H9 (cell line): Measurements from ENCODE around the gene METTL3. TPM values are rescaled to one million over a fixed set of nuclear protein-coding genes. Genes with fewer than 3 reads are reported as not detected.

Source experiments
- DNase-seq: peaks from one replicate; pipeline ENCODE4 v3.0.0-alpha.2; 2017
- H2AFZ ChIP-seq: one replicate; pipeline ENCODE4 v1.6.1; 2013; ENCODE audit warnings: mild to moderate bottlenecking, low read length, control low read depth, moderate library complexity
- H2AK5ac ChIP-seq: 2 replicates; pipeline ENCODE4 v1.6.1; 2013; ENCODE audit warnings: low read length, control low read depth, mixed read lengths; ENCODE audit not compliant: insufficient read length
- H2BK120ac ChIP-seq: one replicate; pipeline ENCODE4 v1.6.1; 2013; ENCODE audit warnings: low read depth, mild to moderate bottlenecking, low read length, control low read depth, inconsistent platforms; ENCODE audit not compliant: poor library complexity, severe bottlenecking
- H2BK12ac ChIP-seq: 2 replicates; pipeline ENCODE4 v1.6.1; 2013; ENCODE audit warnings: low read length, control low read depth, mixed read lengths, low read depth; ENCODE audit not compliant: insufficient read length
- H2BK15ac ChIP-seq: 2 replicates; pipeline ENCODE4 v1.6.1; 2013; ENCODE audit warnings: low read depth, low read length, control low read depth
- H2BK20ac ChIP-seq: one replicate; pipeline ENCODE4 v1.6.1; 2013; ENCODE audit warnings: low read depth, mild to moderate bottlenecking, low read length, control low read depth, inconsistent platforms; ENCODE audit not compliant: poor library complexity, severe bottlenecking
- H2BK5ac ChIP-seq: 2 replicates; pipeline ENCODE4 v1.6.1; 2013; ENCODE audit warnings: low read length, control low read depth, mixed read lengths; ENCODE audit not compliant: insufficient read length
- H3K14ac ChIP-seq: 2 replicates; pipeline ENCODE4 v1.6.1; 2013; ENCODE audit warnings: low read length, control low read depth; ENCODE audit not compliant: insufficient read depth
- H3K18ac ChIP-seq: 2 replicates; pipeline ENCODE4 v1.6.1; 2013; ENCODE audit warnings: low read depth, mild to moderate bottlenecking, mixed read lengths, low read length, control low read depth; ENCODE audit not compliant: insufficient read length
- H3K23ac ChIP-seq: 2 replicates; pipeline ENCODE4 v1.6.1; 2013; ENCODE audit warnings: low read length, control low read depth, mixed read lengths, low read depth; ENCODE audit not compliant: insufficient read length
- H3K23me2 ChIP-seq: 2 replicates; pipeline ENCODE4 v1.6.1; 2013; ENCODE audit warnings: low read depth, mild to moderate bottlenecking, mixed read lengths, low read length, control low read depth; ENCODE audit not compliant: insufficient read length, poor library complexity, severe bottlenecking
- H3K27ac ChIP-seq: 2 replicates; pipeline ENCODE4 v1.5.1; 2013; ENCODE audit warnings: low read length, control low read depth, mixed read lengths, low read depth; ENCODE audit not compliant: insufficient read length
- H3K27me3 ChIP-seq: 2 replicates; pipeline ENCODE4 v1.6.1; 2013; ENCODE audit warnings: low read length, control low read depth, inconsistent platforms; ENCODE audit not compliant: insufficient read depth
- H3K4ac ChIP-seq: 2 replicates; pipeline ENCODE4 v1.6.1; 2013; ENCODE audit warnings: low read depth, mild to moderate bottlenecking, control low read depth, inconsistent platforms, low read length, moderate library complexity
- H3K4me1 ChIP-seq: 2 replicates; pipeline ENCODE4 v1.6.1; 2013; ENCODE audit warnings: low read length, control low read depth, inconsistent platforms; ENCODE audit not compliant: insufficient read depth
- H3K4me2 ChIP-seq: 2 replicates; pipeline ENCODE4 v1.6.1; 2013; ENCODE audit warnings: low read length, control low read depth, mixed read lengths; ENCODE audit not compliant: insufficient read length, insufficient read depth
- H3K56ac ChIP-seq: 2 replicates; pipeline ENCODE4 v1.6.1; 2013; ENCODE audit warnings: low read depth, mild to moderate bottlenecking, mixed read lengths, low read length, control low read depth; ENCODE audit not compliant: insufficient read length
- H3K79me1 ChIP-seq: 2 replicates; pipeline ENCODE4 v1.6.1; 2013; ENCODE audit warnings: low read depth, mild to moderate bottlenecking, moderate library complexity, low read length, control low read depth, inconsistent platforms; ENCODE audit not compliant: insufficient read depth, poor library complexity, severe bottlenecking
- H3K79me2 ChIP-seq: 2 replicates; pipeline ENCODE4 v1.6.1; 2013; ENCODE audit warnings: low read length, control low read depth, inconsistent platforms; ENCODE audit not compliant: insufficient read depth
- H3K9ac ChIP-seq: 2 replicates; pipeline ENCODE4 v1.6.1; 2013; ENCODE audit warnings: low read length, control low read depth, mixed read lengths; ENCODE audit not compliant: insufficient read length; ENCODE audit errors: extremely low read depth
- H3K9me3 ChIP-seq: one replicate; pipeline ENCODE4 v1.6.1; 2013; ENCODE audit warnings: low read depth, low read length, inconsistent platforms; ENCODE audit not compliant: control insufficient read depth
- H3T11ph ChIP-seq: one replicate; pipeline ENCODE4 v1.6.1; 2013; ENCODE audit warnings: mild to moderate bottlenecking, low read length, control low read depth, inconsistent platforms
- H4K20me1 ChIP-seq: one replicate; pipeline ENCODE4 v1.6.1; 2013; ENCODE audit not compliant: control insufficient read depth, insufficient read length, insufficient read depth
- H4K5ac ChIP-seq: 2 replicates; pipeline ENCODE4 v1.6.1; 2013; ENCODE audit warnings: low read depth, mild to moderate bottlenecking, mixed read lengths, low read length, control low read depth; ENCODE audit not compliant: insufficient read length
- H4K8ac ChIP-seq: replicated peaks from 2 replicates; pipeline ENCODE4 v1.6.1; 2013; ENCODE audit warnings: low read length, control low read depth, mixed read lengths, low read depth; ENCODE audit not compliant: insufficient read length
- H4K91ac ChIP-seq: 2 replicates; pipeline ENCODE4 v1.6.1; 2013; ENCODE audit warnings: low read depth, mild to moderate bottlenecking, moderate library complexity, mixed read lengths, low read length, control low read depth; ENCODE audit not compliant: insufficient read length
- H3K27ac Mint-ChIP-seq, 3 experiments: 2 replicates in 2 of 3; 3 replicates in 1 of 3; pipeline ENCODE4 v1.8.0; 2020 to 2021; ENCODE audit warnings: mixed read lengths in 3 of 3, mild to moderate bottlenecking in 1 of 3, moderate library complexity in 1 of 3
- H3K27me3 Mint-ChIP-seq: 2 replicates; pipeline ENCODE4 v1.8.0; 2021; ENCODE audit warnings: low read depth, mild to moderate bottlenecking, moderate library complexity, mixed read lengths
- H3K36me3 Mint-ChIP-seq, 3 experiments: 2 replicates in 2 of 3; 3 replicates in 1 of 3; pipeline ENCODE4 v1.8.0; 2020 to 2021; ENCODE audit warnings: low read depth in 3 of 3, mixed read lengths in 3 of 3; ENCODE audit not compliant: insufficient read depth in 1 of 3
- H3K4me1 Mint-ChIP-seq, 2 experiments: 2 replicates each; pipeline ENCODE4 v1.8.0; 2020; ENCODE audit warnings: mixed read lengths in 2 of 2
- H3K4me3 Mint-ChIP-seq, 2 experiments: 2 replicates in 1 of 2; 3 replicates in 1 of 2; pipeline ENCODE4 v1.8.0; 2020 to 2021; ENCODE audit warnings: mild to moderate bottlenecking in 2 of 2, mixed read lengths in 2 of 2, moderate library complexity in 1 of 2
- H3K9me3 Mint-ChIP-seq, 2 experiments: 2 replicates in 1 of 2; 3 replicates in 1 of 2; pipeline ENCODE4 v1.8.0; 2020; ENCODE audit warnings: mild to moderate bottlenecking in 2 of 2, mixed read lengths in 2 of 2, moderate library complexity in 1 of 2
- WGBS: extraction: QIAGEN DNeasy Blood & Tissue Kit; methylation state at CpG from one replicate; pipeline ENCODE4 v1.1.7; 2013; ENCODE audit warnings: missing lambda C conversion rate, low lambda C conversion rate, mixed read lengths; ENCODE audit not compliant: insufficient read length; ENCODE audit errors: extremely low coverage; 5-methylcytosine and 5-hydroxymethylcytosine counted together
- total RNA-seq: library from RNA; stranded (reverse); gene quantifications from 2 replicates; pipeline ENCODE4 v1.2.1, GENCODE V29; 2021
- TF ChIP-seq, protein P1 (sequence below): fragments of 200-600 bp; sonication (generic); conservative IDR thresholded peaks from 3 replicates; pipeline ENCODE4 v1.8.0; 2021; ENCODE audit warnings: antibody characterized with exemption, mild to moderate bottlenecking

The METTL3 gene
- total RNA-seq, 1 experiment from 2014 or later: 84.1 TPM

DNA sequence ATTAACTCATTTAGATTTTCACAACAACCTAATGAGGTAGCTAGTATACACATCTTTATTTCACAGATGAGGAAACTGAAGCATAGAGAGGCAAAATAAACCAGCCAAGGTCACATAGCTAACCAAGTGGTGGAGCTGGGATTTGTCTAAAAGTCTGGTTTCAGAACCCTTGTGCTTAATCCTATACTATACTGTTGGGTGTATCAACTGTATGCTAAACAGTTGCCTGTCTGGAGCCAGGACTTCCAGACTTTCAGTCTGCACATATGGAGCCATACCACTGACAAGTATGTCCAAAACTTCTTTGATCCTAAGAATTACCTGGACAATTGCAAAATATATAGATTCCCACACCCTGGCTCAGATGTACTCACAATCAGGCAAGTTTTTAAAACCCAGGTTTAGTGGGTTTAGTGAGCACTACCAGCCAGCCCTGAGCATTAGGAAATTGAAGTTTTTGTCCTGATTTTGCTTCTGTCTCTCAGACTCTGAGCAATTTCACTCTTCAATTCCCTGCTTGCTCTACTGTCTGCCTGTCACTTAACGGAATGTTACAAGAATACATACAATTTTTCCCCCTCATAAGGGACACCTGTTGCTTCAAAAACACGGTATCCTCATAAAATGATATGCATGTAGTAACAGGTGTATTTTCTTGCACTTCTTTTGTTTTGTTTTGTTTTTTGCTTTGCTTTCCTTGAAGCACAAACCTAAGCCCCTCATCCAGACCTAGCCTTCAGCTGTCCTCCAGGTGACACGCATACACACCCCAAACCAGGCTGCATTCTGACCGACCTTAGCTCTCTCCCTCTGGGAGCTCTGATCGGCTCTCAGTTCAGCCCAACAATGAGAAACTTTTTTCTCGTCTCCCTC, 24.6 kb upstream of the METTL3 start:
- H3K56ac ChIP-seq: no peak overlapping the region
- H4K20me1 ChIP-seq: no peaks in the 10 kb centered on the region
- peak overlapping the region; percentile 69 for H3K27ac ChIP-seq
- H3K9me3 ChIP-seq: no peaks in the 10 kb centered on the region
- H3K27me3 Mint-ChIP-seq: no peaks in the 10 kb centered on the region
- H2AK5ac ChIP-seq: no peak overlapping the region
- TF ChIP-seq, protein P1, sequence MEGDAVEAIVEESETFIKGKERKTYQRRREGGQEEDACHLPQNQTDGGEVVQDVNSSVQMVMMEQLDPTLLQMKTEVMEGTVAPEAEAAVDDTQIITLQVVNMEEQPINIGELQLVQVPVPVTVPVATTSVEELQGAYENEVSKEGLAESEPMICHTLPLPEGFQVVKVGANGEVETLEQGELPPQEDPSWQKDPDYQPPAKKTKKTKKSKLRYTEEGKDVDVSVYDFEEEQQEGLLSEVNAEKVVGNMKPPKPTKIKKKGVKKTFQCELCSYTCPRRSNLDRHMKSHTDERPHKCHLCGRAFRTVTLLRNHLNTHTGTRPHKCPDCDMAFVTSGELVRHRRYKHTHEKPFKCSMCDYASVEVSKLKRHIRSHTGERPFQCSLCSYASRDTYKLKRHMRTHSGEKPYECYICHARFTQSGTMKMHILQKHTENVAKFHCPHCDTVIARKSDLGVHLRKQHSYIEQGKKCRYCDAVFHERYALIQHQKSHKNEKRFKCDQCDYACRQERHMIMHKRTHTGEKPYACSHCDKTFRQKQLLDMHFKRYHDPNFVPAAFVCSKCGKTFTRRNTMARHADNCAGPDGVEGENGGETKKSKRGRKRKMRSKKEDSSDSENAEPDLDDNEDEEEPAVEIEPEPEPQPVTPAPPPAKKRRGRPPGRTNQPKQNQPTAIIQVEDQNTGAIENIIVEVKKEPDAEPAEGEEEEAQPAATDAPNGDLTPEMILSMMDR: no peak
- peak overlapping the region; percentile 85 to 99 for H3K4me3 Mint-ChIP-seq
- H4K8ac ChIP-seq: no peak overlapping the region
- H2BK20ac ChIP-seq: no peak overlapping the region
- H3K36me3 Mint-ChIP-seq: peaks cover 8 to 26% (median 14%) of the 10 kb centered on the region in 3 experiments; a peak in 6 of 7 replicates
- peaks cover 29% of the 10 kb centered on the region; the same call in 1 of the 2 replicates for H3K79me2 ChIP-seq
- H3K79me1 ChIP-seq: no peaks in the 10 kb centered on the region
- H3K9ac ChIP-seq: peak overlapping the region; percentile 82
- peaks cover 6% of the 10 kb centered on the region; the same call in 1 of the 2 replicates for H3K4me1 ChIP-seq
- no peak overlapping the region for H2BK120ac ChIP-seq
- H3K23me2 ChIP-seq: peaks cover 16% of the 10 kb centered on the region
- no peak overlapping the region for H3K4ac ChIP-seq
- H3K4me2 ChIP-seq: peak overlapping the region; percentile 97
- peak overlapping the region; percentile 87; the same call in 1 of the 2 replicates for H3K14ac ChIP-seq
- no peak for DNase-seq
- H3T11ph ChIP-seq: no peak overlapping the region
- H2AFZ ChIP-seq: no peak overlapping the region
- H3K23ac ChIP-seq: no peak overlapping the region
- no peaks in the 10 kb centered on the region for H3K27me3 ChIP-seq
- peak overlapping the region; percentile 92 for H3K18ac ChIP-seq
- no peak overlapping the region for H2BK15ac ChIP-seq
- no peak overlapping the region for H4K91ac ChIP-seq
- H2BK12ac ChIP-seq: no peak overlapping the region
- H3K27ac Mint-ChIP-seq: peak overlapping the region; percentile 93 to 100 (median 97)
- H3K9me3 Mint-ChIP-seq: no peaks in the 10 kb centered on the region
- no peak overlapping the region for H4K5ac ChIP-seq
- H3K4me1 Mint-ChIP-seq: peaks cover 51 to 61% of the 10 kb centered on the region in 2 experiments
- no CpG with 5 or more reads among the region's 6 CpGs for WGBS
- no peak overlapping the region for H2BK5ac ChIP-seq
